ENCODE results near the gene LPIN3. TPM values are rescaled to one million over a fixed set of nuclear protein-coding genes. Genes with fewer than 3 reads are reported as not detected.

Gene LPIN3
- total and polyA plus RNA-seq, 2 of the 4 experiments (the other 2 are of a cell fraction), result 2.3 to 8.3 TPM

DNA sequence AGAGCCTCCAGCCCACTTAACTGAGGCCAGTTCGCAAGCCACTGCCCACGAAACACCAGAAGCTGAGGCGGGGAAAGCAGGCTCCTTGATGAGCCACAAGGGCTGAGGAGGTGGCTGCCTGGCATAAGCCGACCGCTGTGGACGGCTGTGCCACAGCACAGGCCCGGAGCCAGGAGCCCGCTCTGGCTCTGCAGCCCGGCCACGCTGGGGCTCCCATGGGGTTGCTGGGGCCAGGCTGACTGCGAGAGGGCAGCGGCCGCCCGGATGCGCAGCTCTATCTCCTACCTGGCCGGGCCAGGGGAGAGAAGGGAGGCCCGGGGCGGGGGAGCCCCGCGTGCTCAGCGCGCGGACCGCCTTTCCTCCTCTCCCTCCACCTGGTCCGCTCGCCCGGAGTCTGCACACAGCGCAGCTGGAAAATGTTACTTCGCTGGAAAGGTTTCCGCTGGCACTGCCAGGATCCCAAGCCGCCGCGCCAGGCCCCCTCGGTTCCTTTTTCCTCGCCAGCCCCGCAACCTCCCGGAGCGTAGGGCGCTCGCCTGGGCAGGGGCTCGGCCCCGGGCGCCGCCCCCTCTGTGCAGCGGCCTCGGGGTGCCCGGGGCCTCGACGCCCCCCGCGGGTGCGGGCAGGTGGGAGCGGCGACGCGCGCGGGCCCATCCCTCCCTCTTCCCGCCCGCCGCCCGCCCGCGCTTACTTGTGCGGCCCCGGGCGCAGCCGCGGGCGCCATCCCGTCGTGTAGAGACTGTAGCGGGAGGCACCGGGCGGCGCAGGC lies 25.3 kb downstream of the LPIN3 start:
- H3K4ac ChIP-seq (ENCODE audit: low read depth, low read length), result no peak overlapping the region
- peaks cover 4% of the 10 kb centered on the region; the same call in 1 of the 2 replicates for H4K20me1 ChIP-seq (ENCODE audit: insufficient read depth, low read length)
- H3K27ac ChIP-seq (ENCODE audit: insufficient read depth, low read length), result no peak overlapping the region
- H3K79me1 ChIP-seq (ENCODE audit: low read depth in 1 of 2, low read length in 2 of 2), result no peaks in the 10 kb centered on the region
- CTCF ChIA-PET, result no interaction called here
- no peaks in the 10 kb centered on the region for H3K9me1 ChIP-seq (ENCODE audit: insufficient read depth, low read length)
- H2AK5ac ChIP-seq (ENCODE audit: low read depth, low read length), result no peak overlapping the region
- H3K36me3 ChIP-seq (ENCODE audit: control insufficient read depth, insufficient read depth, low read length), result no peaks in the 10 kb centered on the region
- H3K9me3 ChIP-seq (ENCODE audit: control insufficient read depth, insufficient read depth, low read length), result peaks cover 1% of the 10 kb centered on the region; the same call in 1 of the 2 replicates
- dilution Hi-C loops (cut with HindIII; ENCODE audit: low sequenced_read_pairs, unreplicated experiment) (no loop called here), in situ Hi-C loops (cut with MboI; ENCODE audit: low sequenced_read_pairs) (no loop called here), intact Hi-C loops (cut with micrococcal nuclease) (no loop called here)
- H3K4me2 ChIP-seq (ENCODE audit: low read depth, low read length), result peak overlapping the region; percentile 36; the same call in 1 of the 2 replicates
- H3K56ac ChIP-seq (ENCODE audit: extremely low read depth, insufficient read depth, low read length), result no peak overlapping the region
- no peak overlapping the region for H3K14ac ChIP-seq (replicated peaks; ENCODE audit: low read depth, low read length)
- H3K27me3 ChIP-seq (ENCODE audit: control insufficient read depth, insufficient read depth, low read length), result peaks cover 59% of the 10 kb centered on the region
- H2BK5ac ChIP-seq (ENCODE audit: low read depth, low read length, poor library complexity, severe bottlenecking), result no peak overlapping the region
- H2AK9ac ChIP-seq (replicated peaks; ENCODE audit: low read depth, low read length, poor library complexity), result peak overlapping the region; percentile 70
- no peak overlapping the region for H3K18ac ChIP-seq (ENCODE audit: low read depth, low read length)
- H3K23ac ChIP-seq (ENCODE audit: low read depth, low read length), result no peak overlapping the region
- DNase-seq (no peak), ATAC-seq (ENCODE audit: low read depth) (peak; percentile 60)
- H2BK20ac ChIP-seq (ENCODE audit: low read depth, low read length), result no peak overlapping the region
- H2BK120ac ChIP-seq (ENCODE audit: low read depth, low read length), result no peak overlapping the region
- H3K9ac ChIP-seq (ENCODE audit: low read depth, low read length), result no peak overlapping the region
- no peak overlapping the region for H4K91ac ChIP-seq (ENCODE audit: insufficient read depth, low read depth, low read length)
- peak overlapping the region; percentile 17; the same call in 1 of the 2 replicates for H3K4me3 ChIP-seq (ENCODE audit: insufficient read depth, low read depth, low read length)
- no peak overlapping the region for H4K8ac ChIP-seq (ENCODE audit: low read depth in 2 of 2, low read length in 2 of 2)
- BruUV-seq (replicated peaks), result no TSS peak
- H3K4me1 ChIP-seq (ENCODE audit: control insufficient read depth, insufficient read depth, low read length), result no peaks in the 10 kb centered on the region
- no peak overlapping the region for H4K5ac ChIP-seq (ENCODE audit: low read depth, low read length)
- H2BK15ac ChIP-seq (ENCODE audit: low read depth, low read length), result no peak overlapping the region
- H2AFZ ChIP-seq (replicated peaks; ENCODE audit: low read length, poor library complexity), result peak overlapping the region; percentile 48
- POLR2A ChIA-PET (ENCODE audit: unreplicated experiment), result no interaction called here
- WGBS, 2 experiments (ENCODE audit: extremely low coverage in 2 of 2, insufficient read length in 1 of 2), result 21% methylated on average over 18 of the region's 76 CpGs; no CpG with 5 or more reads in 1 of the 2 experiments
- TF ChIP-seq, protein P1, sequence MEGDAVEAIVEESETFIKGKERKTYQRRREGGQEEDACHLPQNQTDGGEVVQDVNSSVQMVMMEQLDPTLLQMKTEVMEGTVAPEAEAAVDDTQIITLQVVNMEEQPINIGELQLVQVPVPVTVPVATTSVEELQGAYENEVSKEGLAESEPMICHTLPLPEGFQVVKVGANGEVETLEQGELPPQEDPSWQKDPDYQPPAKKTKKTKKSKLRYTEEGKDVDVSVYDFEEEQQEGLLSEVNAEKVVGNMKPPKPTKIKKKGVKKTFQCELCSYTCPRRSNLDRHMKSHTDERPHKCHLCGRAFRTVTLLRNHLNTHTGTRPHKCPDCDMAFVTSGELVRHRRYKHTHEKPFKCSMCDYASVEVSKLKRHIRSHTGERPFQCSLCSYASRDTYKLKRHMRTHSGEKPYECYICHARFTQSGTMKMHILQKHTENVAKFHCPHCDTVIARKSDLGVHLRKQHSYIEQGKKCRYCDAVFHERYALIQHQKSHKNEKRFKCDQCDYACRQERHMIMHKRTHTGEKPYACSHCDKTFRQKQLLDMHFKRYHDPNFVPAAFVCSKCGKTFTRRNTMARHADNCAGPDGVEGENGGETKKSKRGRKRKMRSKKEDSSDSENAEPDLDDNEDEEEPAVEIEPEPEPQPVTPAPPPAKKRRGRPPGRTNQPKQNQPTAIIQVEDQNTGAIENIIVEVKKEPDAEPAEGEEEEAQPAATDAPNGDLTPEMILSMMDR (conservative IDR thresholded peaks at IDR 0.05; ENCODE audit: low read depth, low read length), result no peak
- TF ChIP-seq MXI1 (IDR thresholded peaks at IDR 0.05; ENCODE audit: borderline replicate concordance, low read depth, low read length) (no peak), SMC3 (IDR thresholded peaks at IDR 0.05; ENCODE audit: low read depth, low read length) (no peak), FOS (IDR thresholded peaks at IDR 0.05; ENCODE audit: low read depth, low read length) (no peak), MAZ (IDR thresholded peaks at IDR 0.05; ENCODE audit: borderline replicate concordance, low read depth, low read length) (no peak), RAD21 (IDR thresholded peaks at IDR 0.05; ENCODE audit: low read length) (no peak), CHD1 (IDR thresholded peaks at IDR 0.05; ENCODE audit: low read depth, low read length) (no peak), RCOR1 (IDR thresholded peaks at IDR 0.05; ENCODE audit: insufficient replicate concordance, low read length) (no peak), BHLHE40 (IDR thresholded peaks at IDR 0.05; ENCODE audit: low read depth, low read length) (no peak), MAFK (IDR thresholded peaks at IDR 0.05; ENCODE audit: low read depth, low read length) (no peak), NFE2L2 (IDR thresholded peaks at IDR 0.05; ENCODE audit: low read depth, low read length) (no peak), POLR2A (IDR thresholded peaks at IDR 0.05; ENCODE audit: low read depth, low read length) (no peak), CEBPB (IDR thresholded peaks at IDR 0.05; ENCODE audit: low read depth, low read length) (no peak)
- TF ChIP-seq, protein P2, sequence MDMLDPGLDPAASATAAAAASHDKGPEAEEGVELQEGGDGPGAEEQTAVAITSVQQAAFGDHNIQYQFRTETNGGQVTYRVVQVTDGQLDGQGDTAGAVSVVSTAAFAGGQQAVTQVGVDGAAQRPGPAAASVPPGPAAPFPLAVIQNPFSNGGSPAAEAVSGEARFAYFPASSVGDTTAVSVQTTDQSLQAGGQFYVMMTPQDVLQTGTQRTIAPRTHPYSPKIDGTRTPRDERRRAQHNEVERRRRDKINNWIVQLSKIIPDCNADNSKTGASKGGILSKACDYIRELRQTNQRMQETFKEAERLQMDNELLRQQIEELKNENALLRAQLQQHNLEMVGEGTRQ (IDR thresholded peaks at IDR 0.05; ENCODE audit: low read depth, low read length), result no peak
- TF ChIP-seq, protein P3, sequence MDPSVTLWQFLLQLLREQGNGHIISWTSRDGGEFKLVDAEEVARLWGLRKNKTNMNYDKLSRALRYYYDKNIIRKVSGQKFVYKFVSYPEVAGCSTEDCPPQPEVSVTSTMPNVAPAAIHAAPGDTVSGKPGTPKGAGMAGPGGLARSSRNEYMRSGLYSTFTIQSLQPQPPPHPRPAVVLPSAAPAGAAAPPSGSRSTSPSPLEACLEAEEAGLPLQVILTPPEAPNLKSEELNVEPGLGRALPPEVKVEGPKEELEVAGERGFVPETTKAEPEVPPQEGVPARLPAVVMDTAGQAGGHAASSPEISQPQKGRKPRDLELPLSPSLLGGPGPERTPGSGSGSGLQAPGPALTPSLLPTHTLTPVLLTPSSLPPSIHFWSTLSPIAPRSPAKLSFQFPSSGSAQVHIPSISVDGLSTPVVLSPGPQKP (IDR thresholded peaks at IDR 0.05; ENCODE audit: borderline replicate concordance, low read depth, low read length), result no peak

All from IMR-90 (cell line).